Measurements from ENCODE around the gene POLD4. TPM values are rescaled to one million over a fixed set of nuclear protein-coding genes. Genes with fewer than 3 reads are reported as not detected.
A peak's percentile ranks its signal among the peaks of the same experiment; 100 is the strongest.

POLD4 gene
- total RNA-seq, 2 experiments from 2014 or later = 153 to 171 TPM

GRCh38 chr11:67396587-67397389, 43.4 kb upstream of the POLD4 start:
- no peak overlapping the region for H2AFZ ChIP-seq (ENCODE audit: low read length)
- H4K20me1 ChIP-seq (ENCODE audit: insufficient read depth, low read length) = 0 out of 2 replicates have a peak, but pooled peaks cover 7% of the 10 kb centered on the region
- H3K9me2 ChIP-seq (ENCODE audit: insufficient read depth, low read length) = no peaks in the 10 kb centered on the region
- peaks cover 32% of the 10 kb centered on the region for H3K4me1 ChIP-seq (ENCODE audit: insufficient read depth, low read length, poor library complexity, severe bottlenecking)
- POLR2A ChIA-PET = interaction anchor here (0.6 kb wide), 1 partner anchor 34 kb away, joined by 6 read pairs; no protein-coding TSS in a partner anchor
- CTCF ChIA-PET (ENCODE audit: unreplicated experiment) = no interaction called here
- intact Hi-C loops (cut with micrococcal nuclease; ENCODE audit: unreplicated experiment) = no loop called here
- DNase-seq (ENCODE audit: low spot score) = peak; percentile 9
- peaks cover 72% of the 10 kb centered on the region for H3K36me3 ChIP-seq (ENCODE audit: insufficient read depth, low read length)
- no peak overlapping the region for H3K4me3 ChIP-seq (ENCODE audit: low read depth, low read length, poor library complexity, severe bottlenecking)
- H3K27ac ChIP-seq (ENCODE audit: low read depth, low read length, poor library complexity, severe bottlenecking) = peak overlapping the region; percentile 36
- peak overlapping the region; percentile 47 for H3K4me2 ChIP-seq (ENCODE audit: low read length)
- no peak for TF ChIP-seq CTCF (conservative IDR thresholded peaks at IDR 0.05; ENCODE audit: low read length)
- TF ChIP-seq EZH2phosphoT487 (IDR thresholded peaks at IDR 0.05; ENCODE audit: borderline replicate concordance, low read depth, low read length) = no peak
- H3K9me3 ChIP-seq (ENCODE audit: low read length) = no peaks in the 10 kb centered on the region
- no TSS peak for BruUV-seq (replicated peaks)
- H3K79me2 ChIP-seq (ENCODE audit: insufficient read depth, low read depth, low read length) = peaks cover 24% of the 10 kb centered on the region

- DNase-seq (ENCODE audit: low spot score) = peak; percentile 0
- ChIA-PET POLR2A (no interaction called here), CTCF (ENCODE audit: unreplicated experiment) (no interaction called here)
- H3K27ac ChIP-seq (ENCODE audit: low read depth, low read length, poor library complexity, severe bottlenecking) = peak overlapping the region; percentile 36
- peaks cover 32% of the 10 kb centered on the region for H3K4me1 ChIP-seq (ENCODE audit: insufficient read depth, low read length, poor library complexity, severe bottlenecking)
- intact Hi-C loops (cut with micrococcal nuclease; ENCODE audit: unreplicated experiment) = no loop called here
- peaks cover 23% of the 10 kb centered on the region for H3K79me2 ChIP-seq (ENCODE audit: insufficient read depth, low read depth, low read length)
- TF ChIP-seq CTCF (conservative IDR thresholded peaks at IDR 0.05; ENCODE audit: low read length) (no peak), EZH2phosphoT487 (IDR thresholded peaks at IDR 0.05; ENCODE audit: borderline replicate concordance, low read depth, low read length) (no peak)
- BruUV-seq (replicated peaks) = no TSS peak
- H3K9me3 ChIP-seq (ENCODE audit: low read length) = no peaks in the 10 kb centered on the region
- H3K9me2 ChIP-seq (ENCODE audit: insufficient read depth, low read length) = no peaks in the 10 kb centered on the region
- no peak overlapping the region for H3K4me2 ChIP-seq (ENCODE audit: low read length)
- H3K36me3 ChIP-seq (ENCODE audit: insufficient read depth, low read length) = peaks cover 72% of the 10 kb centered on the region
- H3K4me3 ChIP-seq (ENCODE audit: low read depth, low read length, poor library complexity, severe bottlenecking) = no peak overlapping the region
- no peak overlapping the region for H2AFZ ChIP-seq (ENCODE audit: low read length)
- 0 out of 2 replicates have a peak, but pooled peaks cover 7% of the 10 kb centered on the region for H4K20me1 ChIP-seq (ENCODE audit: insufficient read depth, low read length)
Measured at GRCh38 chr11:67396259-67396581, 42.9 kb upstream of the POLD4 start.
